GM19043 (cell line): Measurements from ENCODE around the gene SHISA3.

Source experiments
- ATAC-seq: cut with Tn5 transposase; IDR thresholded peaks from one replicate; pipeline ENCODE4 v1.9.1; 2021; ENCODE audit warnings: low read depth; ENCODE audit not compliant: unreplicated experiment

Gene SHISA3

DNA sequence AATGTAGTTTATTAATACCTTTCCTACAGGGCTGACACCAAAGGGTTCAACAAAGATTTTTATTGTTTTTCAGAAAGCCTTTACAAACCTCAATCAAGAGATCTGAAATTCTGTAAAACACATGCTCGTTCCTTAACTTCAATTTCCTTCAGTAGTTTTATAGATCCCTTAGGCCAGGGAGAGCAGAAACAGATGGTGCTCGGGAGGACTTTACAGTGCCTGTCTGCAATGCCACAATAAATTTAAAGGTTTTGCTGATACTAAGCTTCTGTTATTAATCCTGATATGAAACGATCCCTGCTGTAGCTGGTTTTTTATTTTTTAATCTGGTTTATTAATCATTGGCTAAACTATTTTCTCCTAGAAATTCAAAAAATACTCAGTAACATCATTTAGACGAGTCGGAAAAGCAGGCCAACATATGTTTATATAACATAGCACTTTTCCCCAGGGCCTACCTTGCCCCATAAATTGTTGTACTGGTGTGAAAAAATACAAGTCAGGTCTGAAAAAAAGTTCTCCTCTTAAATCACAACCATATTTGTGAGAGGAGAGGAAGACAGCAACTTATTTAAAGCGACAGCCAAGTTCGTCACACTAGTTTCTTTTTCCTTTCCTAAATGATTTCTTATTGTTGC is 39.8 kb downstream of the SHISA3 start:
- no peak for ATAC-seq

DNA sequence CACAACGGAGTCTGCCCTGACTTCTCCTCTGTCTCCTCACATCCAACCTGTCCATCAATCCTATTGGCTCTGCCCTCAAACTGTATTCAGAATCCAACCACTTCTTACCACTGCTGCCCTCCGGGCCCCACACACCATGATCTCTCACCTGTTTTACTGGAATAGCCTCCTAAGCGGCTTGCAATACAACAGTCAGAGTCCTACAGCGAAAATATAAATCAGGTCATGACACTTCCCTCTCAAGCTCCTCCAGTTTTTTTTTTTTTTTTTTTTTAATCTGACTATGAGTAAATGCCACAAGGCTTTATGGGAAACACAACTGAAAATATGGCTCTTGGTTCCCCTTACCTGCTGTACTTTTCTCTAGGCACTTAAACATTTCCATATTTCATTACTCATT is 42.8 kb downstream of the SHISA3 start:
- no peak for ATAC-seq

DNA sequence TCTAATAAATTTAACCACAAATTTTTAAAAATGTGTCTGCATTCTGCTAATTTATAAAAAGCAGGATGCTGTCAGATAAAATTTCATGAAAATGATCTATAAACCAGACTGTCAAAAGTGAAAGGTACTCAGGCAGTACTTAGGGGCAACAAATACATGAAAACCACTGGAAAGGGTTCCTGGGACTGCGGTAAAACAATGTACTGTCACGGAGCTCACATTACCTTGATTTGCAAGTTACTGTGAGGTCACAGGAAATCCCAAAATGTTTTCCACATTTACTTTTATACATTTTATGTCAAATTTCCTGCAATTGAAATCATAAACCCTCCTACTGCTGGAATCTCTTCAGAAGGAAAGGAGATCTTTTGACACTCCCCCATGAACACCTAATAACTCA is 45.3 kb downstream of the SHISA3 start:
- no peak for ATAC-seq

DNA sequence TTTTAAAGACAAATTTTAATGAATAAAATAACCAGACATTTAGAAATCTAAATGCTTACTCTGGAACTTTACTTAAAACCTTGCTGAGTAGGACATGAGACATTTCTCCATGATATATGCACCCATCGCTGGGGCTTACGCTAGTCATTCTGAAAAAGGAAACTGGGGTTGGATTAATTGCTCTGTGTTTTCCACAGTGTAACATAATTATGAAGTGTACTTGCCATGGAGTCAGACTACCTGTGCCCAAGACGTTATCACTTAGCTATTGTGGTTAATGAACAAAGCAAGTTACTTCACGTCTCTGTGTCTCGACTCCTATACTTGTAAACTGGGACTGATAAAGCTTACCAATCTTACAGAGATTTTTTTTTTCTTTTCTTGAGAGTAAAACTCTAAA is 47.8 kb downstream of the SHISA3 start:
- no peak for ATAC-seq

DNA sequence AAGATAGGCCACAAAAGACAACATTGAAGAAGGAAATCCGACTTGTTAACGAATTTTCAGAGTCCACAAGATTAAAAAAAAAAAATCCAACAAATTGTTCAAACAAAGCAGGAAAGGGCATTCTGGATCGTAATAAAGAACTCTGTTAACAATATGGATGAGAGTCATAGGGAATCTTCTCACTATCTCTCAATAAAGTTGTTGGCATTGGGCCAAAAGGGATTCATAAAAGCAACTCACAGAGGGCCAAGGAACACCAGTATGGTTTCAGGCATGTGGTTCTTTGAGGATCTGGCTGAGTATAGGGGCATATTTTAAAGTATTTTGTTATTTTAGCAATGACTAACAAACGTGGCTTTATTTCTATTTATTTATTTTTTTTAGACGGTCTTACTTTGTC is 49.5 kb downstream of the SHISA3 start:
- no peak for ATAC-seq
